Naive thymus-derived CD4-positive, alpha-beta T cell (primary cell): Measurements from ENCODE around the gene MLKL. TPM values are rescaled to one million over a fixed set of nuclear protein-coding genes. Genes with fewer than 3 reads are reported as not detected.
"Not testable (repeated sequence)": the region's sequence is repeated elsewhere in the genome, so short reads cannot be mapped to it uniquely, and the experiment has no call there.

Source experiments
- ATAC-seq: fragments of 150-1000 bp; cut with Tn5 transposase; 2 replicates; pipeline ENCODE4 v1.10.0; 2021; ENCODE audit warnings: mild to moderate bottlenecking, moderate library complexity
- CTCF ChIA-PET: fragments of 350-600 bp; sonication (Branson Sonifier 250); formaldehyde crosslinking; loops from one replicate; lab custom pipeline; 2021; ENCODE audit warnings: antibody characterized with exemption; lab: Charles Lee
- POLR2A ChIA-PET: fragments of 350-600 bp; sonication (Branson Sonifier 250); formaldehyde crosslinking; loops from one replicate; lab custom pipeline; 2021; ENCODE audit warnings: antibody characterized with exemption, inconsistent platforms; lab: Charles Lee
- DNase-seq, 9 donors: peaks; one replicate each; pipeline versions ENCODE4 v3.0.0 to v3.0.0-alpha.2; 2020 to 2022; ENCODE audit warnings: mixed read lengths in 1 of 9
- H3K27ac ChIP-seq: one replicate; pipeline ENCODE4 v1.7.0; 2013; ENCODE audit warnings: mild to moderate bottlenecking, low read depth, low read length, moderate library complexity
- H3K27me3 ChIP-seq, 2 donors: one replicate each; pipeline ENCODE4 v1.7.0; 2013; ENCODE audit warnings: low read length in 2 of 2, mild to moderate bottlenecking in 2 of 2, moderate library complexity in 2 of 2; ENCODE audit not compliant: control insufficient read depth in 2 of 2, insufficient read depth in 2 of 2
- H3K36me3 ChIP-seq, 3 experiments: 1 replicate in 2 of 3; 2 replicates in 1 of 3; pipeline ENCODE4 v1.7.0; 2013; ENCODE audit warnings: low read length in 3 of 3, mild to moderate bottlenecking in 3 of 3, moderate library complexity in 1 of 3; ENCODE audit not compliant: insufficient read depth in 3 of 3, control insufficient read depth in 2 of 3
- H3K4me1 ChIP-seq, 2 donors: one replicate each; pipeline ENCODE4 v1.7.0; 2013; ENCODE audit warnings: low read length in 2 of 2, mild to moderate bottlenecking in 2 of 2, moderate library complexity in 1 of 2; ENCODE audit not compliant: control insufficient read depth in 2 of 2, insufficient read depth in 2 of 2
- H3K4me3 ChIP-seq: 2 replicates; pipeline ENCODE4 v1.7.0; 2013; ENCODE audit warnings: mild to moderate bottlenecking, low read length
- H3K9me3 ChIP-seq, 3 experiments: 1 replicate in 2 of 3; 2 replicates in 1 of 3; pipeline ENCODE4 v1.7.0; 2013; ENCODE audit warnings: low read length in 3 of 3; ENCODE audit not compliant: control insufficient read depth in 2 of 3
- H3K27ac Mint-ChIP-seq, 9 donors: one replicate each; pipeline ENCODE4 v1.8.0; 2020 to 2022; ENCODE audit warnings: mixed read lengths in 9 of 9, mild to moderate bottlenecking in 8 of 9, moderate library complexity in 5 of 9, inconsistent platforms in 2 of 9
- H3K27me3 Mint-ChIP-seq, 5 donors: one replicate each; pipeline ENCODE4 v1.8.0; 2021 to 2022; ENCODE audit warnings: mixed read lengths in 5 of 5, mild to moderate bottlenecking in 1 of 5
- H3K36me3 Mint-ChIP-seq, 5 donors: one replicate each; pipeline ENCODE4 v1.8.0; 2020 to 2022; ENCODE audit warnings: mixed read lengths in 5 of 5, mild to moderate bottlenecking in 3 of 5, inconsistent platforms in 1 of 5
- H3K4me1 Mint-ChIP-seq, 7 donors: one replicate each; pipeline ENCODE4 v1.8.0; 2020 to 2022; ENCODE audit warnings: mixed read lengths in 7 of 7, mild to moderate bottlenecking in 3 of 7, inconsistent platforms in 1 of 7
- H3K4me3 Mint-ChIP-seq, 10 donors: one replicate each; pipeline ENCODE4 v1.8.0; 2020 to 2022; ENCODE audit warnings: mild to moderate bottlenecking in 10 of 10, mixed read lengths in 10 of 10, moderate library complexity in 6 of 10, inconsistent platforms in 2 of 10
- H3K9me3 Mint-ChIP-seq, 11 donors: one replicate each; pipeline ENCODE4 v1.8.0; 2020 to 2022; ENCODE audit warnings: mixed read lengths in 11 of 11, mild to moderate bottlenecking in 4 of 11, inconsistent platforms in 1 of 11, moderate library complexity in 1 of 11
- intact Hi-C, 2 donors: fragments of 100-400 bp; cut with micrococcal nuclease; formaldehyde crosslinking; loops; one replicate each; pipeline ENCODE4 v1.15.1; 2023
- polyA plus RNA-seq, 2 donors: library from polyadenylated mRNA; unstranded; fragments of 300-500 nt; fragmentation: Illumina TruSeq; gene quantifications; one replicate each; pipeline ENCODE4 v1.2.3, GENCODE V29; 2021
- total RNA-seq, 6 experiments: library from RNA in 5 of 6; stranded (reverse) in 5 of 6; gene quantifications; 1 replicate in 5 of 6; 2 replicates in 1 of 6; pipeline ENCODE4 v1.2.3 and lab custom pipeline; 2021 to 2026

Gene MLKL
- total and polyA plus RNA-seq, 7 experiments from 2014 or later, result 7.9 to 52.4 (median 36.3) TPM

GRCh38 chr16:74661064-74661463 lies 39.6 kb downstream of the MLKL start:
- Mint-ChIP-seq H3K4me3 (peak overlapping the region in 6 of 10 donors; percentile 9 to 57 (median 40)), H3K4me1 (peaks cover 44 to 86% (median 81%) of the 10 kb centered on the region in 7 donors), H3K36me3 (peaks cover 8 to 57% (median 36%) of the 10 kb centered on the region in 5 donors), H3K9me3 (no peaks in the 10 kb centered on the region), H3K27me3 (no peaks in the 10 kb centered on the region), H3K27ac (no peak overlapping the region)
- no peaks in the 10 kb centered on the region for H3K27me3 ChIP-seq
- ChIA-PET CTCF (no interaction called here), POLR2A (no interaction called here)
- H3K4me1 ChIP-seq, result peaks cover 16 to 21% of the 10 kb centered on the region in 2 donors
- intact Hi-C loops, result loop anchor here in 1 of 2 donors (10.0 kb wide), 2 partner anchors 904 to 964 kb away; partner anchors contain the start of genes ADAT1 and GABARAPL2
- DNase-seq (no peak), ATAC-seq (no peak)
- peaks cover 7 to 73% (median 8%) of the 10 kb centered on the region in 3 experiments for H3K36me3 ChIP-seq
- no peaks in the 10 kb centered on the region for H3K9me3 ChIP-seq
- no peak overlapping the region for H3K4me3 ChIP-seq
- no peak overlapping the region for H3K27ac ChIP-seq

DNA sequence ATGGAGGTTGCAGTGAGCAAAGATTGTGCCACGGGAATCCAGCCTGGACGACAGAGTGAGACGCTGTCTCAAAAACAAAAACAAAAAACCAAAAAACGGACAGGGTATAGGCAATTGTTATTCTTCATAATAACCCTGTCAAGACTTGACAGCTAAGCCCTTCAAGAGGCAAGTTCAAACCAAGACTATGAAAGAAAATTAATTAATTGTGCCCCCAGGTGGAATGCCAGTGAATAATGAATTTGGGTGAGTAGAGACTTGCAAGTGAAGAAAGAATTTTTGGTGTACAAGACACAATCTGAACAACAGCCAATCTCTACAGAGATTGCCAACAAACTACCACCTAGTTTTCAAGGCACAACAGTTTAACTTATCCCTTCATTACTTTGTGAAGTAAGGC lies 40.3 kb downstream of the MLKL start:
- Histone ChIP-seq H3K27me3 (no peaks in the 10 kb centered on the region), H3K4me3 (no peak overlapping the region), H3K9me3 (no peaks in the 10 kb centered on the region), H3K36me3 (peaks cover 7 to 73% (median 8%) of the 10 kb centered on the region in 3 experiments), H3K4me1 (peaks cover 16 to 18% of the 10 kb centered on the region in 2 donors), H3K27ac (no peak overlapping the region)
- no peak for DNase-seq
- Mint-ChIP-seq H3K4me3 (peak overlapping the region in 5 of 10 donors; percentile 21 to 57 (median 34)), H3K27me3 (no peaks in the 10 kb centered on the region), H3K36me3 (peaks cover 8 to 61% (median 39%) of the 10 kb centered on the region in 5 donors), H3K27ac (no peak overlapping the region), H3K9me3 (no peaks in the 10 kb centered on the region), H3K4me1 (peaks cover 50 to 93% (median 87%) of the 10 kb centered on the region in 7 donors)
- intact Hi-C loops, result loop anchor here in 1 of 2 donors (10.0 kb wide), 2 partner anchors 904 to 964 kb away; partner anchors contain the start of genes ADAT1 and GABARAPL2
- no peak for ATAC-seq
- CTCF ChIA-PET, result no interaction called here
- POLR2A ChIA-PET, result no interaction called here

- peak overlapping the region in 8 of 10 donors; percentile 20 to 57 (median 37) for H3K4me3 Mint-ChIP-seq
- Histone ChIP-seq H3K27me3 (no peaks in the 10 kb centered on the region), H3K4me3 (no peak overlapping the region), H3K4me1 (peaks cover 16 to 27% of the 10 kb centered on the region in 2 donors), H3K9me3 (no peaks in the 10 kb centered on the region), H3K27ac (no peak overlapping the region), H3K36me3 (peaks cover 7 to 69% (median 8%) of the 10 kb centered on the region in 3 experiments)
- H3K27me3 Mint-ChIP-seq, result no peaks in the 10 kb centered on the region
- H3K4me1 Mint-ChIP-seq, result peaks cover 57 to 96% (median 89%) of the 10 kb centered on the region in 7 donors
- DNase-seq, result no peak
- H3K27ac Mint-ChIP-seq, result no peak overlapping the region
- ChIA-PET CTCF (no interaction called here), POLR2A (no interaction called here)
- no peak for ATAC-seq
- no peaks in the 10 kb centered on the region for H3K9me3 Mint-ChIP-seq
- H3K36me3 Mint-ChIP-seq, result peaks cover 8 to 61% (median 43%) of the 10 kb centered on the region in 5 donors
- intact Hi-C loops, result no loop called here
These were observed 41.6 kb downstream of the MLKL start for GRCh38 chr16:74659041-74659440.

GRCh38 chr16:74657870-74658642 lies 42.6 kb downstream of the MLKL start:
- no peaks in the 10 kb centered on the region for H3K27me3 Mint-ChIP-seq
- H3K4me1 ChIP-seq, result peaks cover 16 to 27% of the 10 kb centered on the region in 2 donors
- H3K9me3 Mint-ChIP-seq, result no peaks in the 10 kb centered on the region
- H3K36me3 ChIP-seq, result peaks cover under 1 to 59% (median 7%) of the 10 kb centered on the region in 3 experiments
- H3K4me3 ChIP-seq, result no peak overlapping the region
- peaks cover 58 to 93% (median 84%) of the 10 kb centered on the region in 7 donors for H3K4me1 Mint-ChIP-seq
- H3K27ac ChIP-seq, result no peak overlapping the region
- H3K4me3 Mint-ChIP-seq, result peak overlapping the region in 9 of 10 donors; percentile 13 to 62 (median 39)
- CTCF ChIA-PET, result no interaction called here
- no peaks in the 10 kb centered on the region for H3K9me3 ChIP-seq
- POLR2A ChIA-PET, result interaction anchor here (0.6 kb wide), 1 partner anchor 226 kb away, joined by 3 read pairs; no protein-coding TSS in a partner anchor
- H3K36me3 Mint-ChIP-seq, result peaks cover 8 to 56% (median 38%) of the 10 kb centered on the region in 5 donors
- no peak for ATAC-seq
- H3K27ac Mint-ChIP-seq, result peak overlapping the region in 4 of 9 donors; percentile 15 to 63 (median 51)
- no peaks in the 10 kb centered on the region for H3K27me3 ChIP-seq
- intact Hi-C loops, result no loop called here
- DNase-seq, result no peak

- Histone ChIP-seq H3K27me3 (no peaks in the 10 kb centered on the region), H3K4me1 (peaks cover 16 to 24% of the 10 kb centered on the region in 2 donors), H3K27ac (peak overlapping the region; percentile 15), H3K36me3 (peaks cover under 1 to 55% (median 7%) of the 10 kb centered on the region in 3 experiments), H3K9me3 (no peaks in the 10 kb centered on the region), H3K4me3 (no peak overlapping the region)
- peak overlapping the region; percentile 35 to 89 (median 54) for H3K27ac Mint-ChIP-seq
- H3K4me1 Mint-ChIP-seq, result peaks cover 41 to 76% (median 67%) of the 10 kb centered on the region in 7 donors
- H3K27me3 Mint-ChIP-seq, result no peaks in the 10 kb centered on the region
- no peaks in the 10 kb centered on the region for H3K9me3 Mint-ChIP-seq
- POLR2A ChIA-PET, result interaction anchor here (1.1 kb wide), 1 partner anchor 12 kb away, joined by 10 read pairs; the partner anchor contains the start of gene RFWD3
- CTCF ChIA-PET, result no interaction called here
- H3K4me3 Mint-ChIP-seq, result peak overlapping the region in 2 of 10 donors; percentile 4 to 47
- ATAC-seq, result no peak
- peaks cover 0 to 38% (median 28%) of the 10 kb centered on the region in 5 donors for H3K36me3 Mint-ChIP-seq
- intact Hi-C loops, result no loop called here
- no peak for DNase-seq
These were observed 46.1 kb downstream of the MLKL start for GRCh38 chr16:74654536-74655050.

- DNase-seq, ATAC-seq, H3K27me3 ChIP-seq, intact Hi-C loops, H3K27me3 Mint-ChIP-seq, H3K9me3 Mint-ChIP-seq, H3K4me3 ChIP-seq, H3K9me3 ChIP-seq: not testable (repeated sequence)
- Mint-ChIP-seq H3K27ac (peak overlapping the region in 7 of 9 donors; percentile 17 to 88 (median 63)), H3K4me1 (peaks cover 30 to 60% (median 52%) of the 10 kb centered on the region in 7 donors), H3K36me3 (peaks cover 0 to 26% (median 20%) of the 10 kb centered on the region in 5 donors), H3K4me3 (peak overlapping the region in 1 of 10 donors; percentile 19)
- ChIA-PET CTCF (interaction anchor here (1.6 kb wide), 1 partner anchor 11 kb away, joined by 5 read pairs; no protein-coding TSS in a partner anchor), POLR2A (interaction anchor here (0.6 kb wide), 1 partner anchor 14 kb away, joined by 3 read pairs; the partner anchor contains the start of gene RFWD3)
- Histone ChIP-seq H3K4me1 (peaks cover 2 to 15% of the 10 kb centered on the region in 2 donors), H3K27ac (peak overlapping the region; percentile 17), H3K36me3 (peaks cover 5 to 48% (median 10%) of the 10 kb centered on the region in 3 experiments)
These were observed 47.8 kb downstream of the MLKL start for GRCh38 chr16:74652883-74653282.
